Right kidney (tissue), 1 donor: ENCODE results near the gene BATF3.

Experiments used
- DNase-seq: peaks from one replicate; pipeline ENCODE4 v3.0.0-alpha.2; 2016

Gene BATF3

GRCh38 chr1:212684521-212685090 lies 15.0 kb downstream of the BATF3 start:
- DNase-seq, result no peak

- no peak for DNase-seq
These were observed 15.6 kb downstream of the BATF3 start for GRCh38 chr1:212684076-212684475.

GRCh38 chr1:212683357-212683722 lies 16.3 kb downstream of the BATF3 start:
- no peak for DNase-seq

- DNase-seq, result no peak
These were observed 18.8 kb downstream of the BATF3 start for GRCh38 chr1:212680680-212681389.

- DNase-seq, result no peak
These were observed 20.9 kb downstream of the BATF3 start for GRCh38 chr1:212678456-212679410.

- DNase-seq, result no peak
These were observed 22.1 kb downstream of the BATF3 start for GRCh38 chr1:212677573-212677972.

- DNase-seq, result no peak
These were observed 22.5 kb downstream of the BATF3 start for GRCh38 chr1:212677136-212677535.

- no peak for DNase-seq
These were observed 24.0 kb downstream of the BATF3 start for GRCh38 chr1:212675675-212676074.

- DNase-seq, result no peak
These were observed 24.8 kb downstream of the BATF3 start for GRCh38 chr1:212674872-212675271.

GRCh38 chr1:212671342-212672031 lies 28.2 kb downstream of the BATF3 start:
- peak; percentile 24 for DNase-seq

- no peak for DNase-seq
These were observed 28.8 kb downstream of the BATF3 start for GRCh38 chr1:212670882-212671281.

GRCh38 chr1:212670301-212670700 lies 29.3 kb downstream of the BATF3 start:
- no peak for DNase-seq

GRCh38 chr1:212669600-212669999 lies 30.0 kb downstream of the BATF3 start:
- no peak for DNase-seq

- no peak for DNase-seq
These were observed 30.5 kb downstream of the BATF3 start for GRCh38 chr1:212669102-212669501.

GRCh38 chr1:212668477-212668876 lies 31.2 kb downstream of the BATF3 start:
- no peak for DNase-seq

GRCh38 chr1:212667223-212668139 lies 32.2 kb downstream of the BATF3 start:
- DNase-seq, result peak; percentile 27

- DNase-seq, result no peak
These were observed 33.4 kb downstream of the BATF3 start for GRCh38 chr1:212666116-212666775.

GRCh38 chr1:212665241-212666115 lies 34.2 kb downstream of the BATF3 start:
- peak; percentile 95 for DNase-seq

- DNase-seq, result no peak
These were observed 35.0 kb downstream of the BATF3 start for GRCh38 chr1:212664409-212665199.
